Measurements from ENCODE around the gene DCDC2.
"Not testable (repeated sequence)": the region's sequence is repeated elsewhere in the genome, so short reads cannot be mapped to it uniquely, and the experiment has no call there.

DCDC2 gene

DNA sequence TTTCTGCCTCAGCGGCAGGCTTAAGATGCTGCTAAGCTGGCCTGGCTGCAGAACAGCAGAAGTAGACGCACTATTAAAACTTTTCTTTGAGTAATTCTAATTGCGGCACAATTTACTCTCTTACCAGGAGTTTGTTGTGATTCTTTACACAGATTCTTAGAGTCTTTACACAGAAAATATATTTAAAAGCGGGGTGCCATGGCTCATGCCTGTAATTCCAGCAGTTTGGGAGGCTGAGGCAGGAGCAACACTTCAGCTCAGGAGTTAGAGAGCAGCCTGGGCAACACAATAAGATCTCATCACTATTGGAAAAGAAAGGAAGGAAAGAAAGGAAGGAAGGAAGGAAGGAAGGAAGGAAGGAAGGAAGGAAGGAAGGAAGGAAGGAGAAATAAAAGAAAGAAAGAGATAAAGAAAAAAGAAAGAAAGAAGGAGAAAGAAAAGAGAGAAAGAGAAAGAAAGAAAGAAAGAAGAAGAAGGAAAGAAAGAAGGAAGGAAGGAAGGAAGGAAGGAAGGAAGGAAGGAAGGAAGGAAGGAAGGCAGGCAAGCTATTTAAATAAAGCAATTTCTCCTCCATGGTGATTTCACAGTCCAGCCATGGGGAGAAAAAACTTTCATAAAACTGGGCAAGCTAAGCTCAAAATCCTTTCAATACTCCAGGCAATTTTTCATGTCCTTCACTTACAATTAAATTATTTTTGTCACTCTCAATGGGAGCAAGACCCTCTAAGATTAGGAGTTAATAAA lies 23.8 kb upstream of the DCDC2 start:
- no peak for DNase-seq (ENCODE audit: low read depth in 2 of 2, low spot score in 1 of 2)

DNA sequence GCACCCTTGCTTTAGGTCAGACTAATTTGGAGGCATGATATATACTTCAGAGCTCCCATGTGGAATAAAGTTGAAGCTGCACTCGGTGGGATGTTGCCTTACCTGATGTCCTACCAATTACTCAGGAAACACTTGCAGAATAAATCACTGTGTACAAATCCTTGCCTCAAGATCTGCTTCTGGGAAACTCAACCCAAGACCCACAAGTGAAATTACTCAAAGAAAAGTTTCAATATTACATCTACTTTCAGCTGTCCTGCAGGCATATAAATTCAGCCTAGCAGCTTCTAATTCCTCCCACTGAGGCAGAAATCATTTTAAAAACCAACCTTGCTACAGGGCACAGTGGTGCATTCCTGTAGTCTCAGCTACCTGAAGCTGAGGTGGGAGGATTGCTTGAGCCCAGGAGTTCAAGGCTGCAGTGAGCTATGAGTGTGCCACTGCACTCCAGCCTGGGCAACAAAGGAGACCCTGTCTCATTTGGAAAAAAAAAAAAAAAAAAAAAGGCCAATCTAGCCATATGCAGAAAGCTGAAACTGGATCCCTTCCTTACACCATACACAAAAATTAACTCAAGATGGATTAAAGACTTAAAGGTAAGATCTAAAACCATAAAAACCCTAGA lies 20.7 kb upstream of the DCDC2 start:
- DNase-seq (ENCODE audit: low read depth in 2 of 2, low spot score in 1 of 2) = no peak

DNA sequence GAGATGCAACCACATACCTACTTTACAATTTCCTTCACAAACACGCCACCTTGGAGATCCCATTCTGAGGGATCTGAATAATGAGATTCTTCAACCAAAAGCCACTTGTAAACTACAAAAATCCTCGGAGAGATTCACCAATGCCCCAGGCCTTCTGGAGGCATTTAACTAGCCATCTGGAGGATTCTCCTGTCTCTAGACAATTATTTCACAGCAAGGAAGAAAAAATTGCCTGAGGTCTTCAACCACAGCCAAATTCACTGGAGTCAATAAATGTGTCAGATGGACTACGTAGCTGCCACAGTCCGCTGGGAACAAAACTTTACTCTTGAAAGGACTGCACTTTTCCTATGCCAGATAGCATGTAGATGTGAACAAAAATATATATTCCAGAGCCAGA lies 19.0 kb upstream of the DCDC2 start:
- DNase-seq (ENCODE audit: low read depth in 2 of 2, low spot score in 1 of 2) = no peak

DNA sequence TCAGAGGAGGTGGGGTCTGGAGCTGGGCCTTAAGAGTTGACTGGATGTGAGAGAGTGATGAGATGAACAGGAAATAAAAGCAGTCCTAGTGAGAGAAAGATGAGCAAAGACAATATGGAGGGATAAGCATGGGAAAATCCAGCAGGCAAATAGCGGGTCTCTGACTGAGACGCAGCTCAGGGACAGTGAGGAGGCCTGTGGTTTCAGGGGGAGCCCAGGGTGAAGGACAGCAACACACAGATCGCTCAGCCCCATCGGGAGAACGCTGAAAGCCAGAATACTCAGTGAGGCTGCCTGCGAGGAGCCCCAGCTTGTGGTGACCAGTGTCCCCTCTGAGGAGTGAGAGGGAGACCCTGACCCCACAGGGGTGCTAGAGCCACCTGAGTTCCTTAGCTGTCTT lies 16.8 kb upstream of the DCDC2 start:
- no peak for DNase-seq (ENCODE audit: low read depth in 2 of 2, low spot score in 1 of 2)

DNA sequence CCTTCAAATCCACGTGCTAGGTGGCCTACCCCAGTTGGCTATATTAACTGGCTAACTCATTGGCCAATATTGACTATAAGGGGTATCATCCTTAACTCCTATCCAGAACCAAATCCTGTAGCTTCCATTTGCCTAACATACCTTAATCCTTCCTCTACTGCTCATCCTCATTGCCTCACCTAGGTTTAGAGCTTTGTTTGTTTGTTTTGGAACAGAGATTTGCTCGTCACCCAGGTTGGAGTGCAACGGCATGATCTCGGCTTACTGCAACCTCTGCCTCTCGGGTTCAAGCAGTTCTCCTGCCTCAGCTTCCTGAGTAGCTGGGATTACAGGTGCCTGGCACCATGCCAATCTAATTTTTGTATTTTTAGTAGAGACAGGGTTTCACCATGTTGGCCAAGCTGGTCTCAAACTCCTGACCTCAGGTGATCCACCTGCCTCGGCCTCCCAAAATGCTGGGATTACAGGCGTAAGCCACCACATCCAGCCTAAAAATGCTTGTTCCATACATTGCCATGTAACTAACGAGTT lies 7.3 kb upstream of the DCDC2 start:
- DNase-seq (ENCODE audit: low read depth in 2 of 2, low spot score in 1 of 2) = not testable (repeated sequence)

DNA sequence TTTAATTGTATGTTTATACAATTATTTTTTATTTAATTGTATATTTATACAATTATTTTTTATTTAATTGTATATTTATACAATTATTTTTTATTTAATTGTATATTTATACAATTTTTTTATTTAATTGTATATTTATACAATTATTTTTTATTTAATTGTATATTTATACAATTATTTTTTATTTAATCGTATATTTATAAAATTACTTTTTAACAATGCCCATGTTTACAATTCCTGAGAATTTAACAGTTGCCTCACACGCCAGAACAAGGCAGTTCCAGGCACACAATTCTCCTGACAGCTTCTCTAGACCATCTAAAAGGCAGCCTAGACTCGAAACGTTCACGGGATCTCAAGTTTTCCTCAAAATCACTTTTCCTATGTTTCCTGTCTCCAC lies 4.5 kb upstream of the DCDC2 start:
- not testable (repeated sequence) for DNase-seq (ENCODE audit: low read depth in 2 of 2, low spot score in 1 of 2)

DNA sequence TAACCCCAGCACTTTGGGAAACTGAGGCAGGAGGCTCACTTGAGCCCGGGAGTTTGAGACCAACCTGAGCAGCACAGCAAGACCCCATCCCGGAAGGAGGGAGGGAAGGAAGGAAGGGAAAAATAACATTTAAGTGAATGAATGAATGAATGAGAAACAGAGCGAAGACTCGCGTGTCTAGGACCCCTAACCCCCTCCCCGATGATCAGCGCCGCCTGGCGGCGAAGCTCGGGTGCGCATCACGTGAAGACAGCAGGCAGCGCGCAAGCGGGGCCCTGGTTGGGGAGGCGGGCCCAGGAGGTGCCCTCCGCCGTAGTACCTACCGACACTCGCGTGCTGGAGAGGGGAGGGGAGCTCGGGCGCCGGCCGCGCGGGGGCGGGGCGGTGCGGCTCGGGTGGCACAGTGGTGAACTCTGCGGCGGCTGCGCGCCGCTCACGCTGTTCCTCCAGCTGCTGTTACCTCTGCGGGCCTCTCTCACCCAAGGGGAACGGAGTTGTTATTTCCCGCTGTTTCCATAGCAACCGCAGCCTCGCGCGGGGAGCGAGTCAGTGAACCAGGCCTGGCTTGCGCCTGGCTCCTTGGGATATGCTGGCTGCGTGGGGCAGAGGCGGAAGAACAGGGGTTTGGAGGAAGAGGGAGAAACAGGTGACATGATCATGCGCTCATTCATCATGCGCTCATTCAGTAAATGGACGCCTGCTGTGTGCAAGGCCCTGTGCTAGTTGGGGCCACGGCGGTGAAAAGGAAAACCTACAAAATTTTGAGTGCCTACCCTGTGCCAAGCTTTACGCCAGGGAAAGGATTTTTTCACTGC lies 2.0 kb upstream of the DCDC2 start:
- DNase-seq (ENCODE audit: low read depth in 2 of 2, low spot score in 1 of 2) = peak; percentile 50 to 52

DNA sequence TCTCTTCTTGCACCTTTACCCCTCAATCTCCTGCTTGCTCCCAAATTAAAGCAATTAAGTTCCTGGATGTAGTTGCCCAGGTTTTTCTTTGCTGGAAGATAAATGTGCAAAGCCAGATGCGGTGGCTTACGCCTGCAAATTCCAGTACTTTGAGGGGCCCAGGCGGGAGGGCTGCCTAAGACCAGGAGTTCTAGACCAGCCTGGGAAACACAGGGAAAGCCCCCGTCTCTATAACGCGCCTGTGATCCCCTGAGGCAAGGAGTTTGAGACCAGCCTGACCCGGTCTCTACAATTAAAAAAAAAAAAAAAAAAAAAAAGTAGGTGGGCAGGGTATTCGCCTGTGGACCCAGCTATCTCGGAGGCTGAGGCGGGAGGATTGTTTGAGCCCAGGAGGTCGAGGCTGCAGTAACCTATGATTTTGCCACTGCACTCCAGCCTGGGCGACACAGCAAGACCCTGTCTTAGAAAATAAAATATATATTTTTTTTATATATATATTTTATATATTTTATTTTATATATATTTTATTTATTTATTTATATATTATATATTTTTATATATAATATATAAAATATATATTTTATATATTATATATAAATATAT lies 461 bp upstream of the DCDC2 start:
- DNase-seq (ENCODE audit: low read depth in 2 of 2, low spot score in 1 of 2) = no peak

DNA sequence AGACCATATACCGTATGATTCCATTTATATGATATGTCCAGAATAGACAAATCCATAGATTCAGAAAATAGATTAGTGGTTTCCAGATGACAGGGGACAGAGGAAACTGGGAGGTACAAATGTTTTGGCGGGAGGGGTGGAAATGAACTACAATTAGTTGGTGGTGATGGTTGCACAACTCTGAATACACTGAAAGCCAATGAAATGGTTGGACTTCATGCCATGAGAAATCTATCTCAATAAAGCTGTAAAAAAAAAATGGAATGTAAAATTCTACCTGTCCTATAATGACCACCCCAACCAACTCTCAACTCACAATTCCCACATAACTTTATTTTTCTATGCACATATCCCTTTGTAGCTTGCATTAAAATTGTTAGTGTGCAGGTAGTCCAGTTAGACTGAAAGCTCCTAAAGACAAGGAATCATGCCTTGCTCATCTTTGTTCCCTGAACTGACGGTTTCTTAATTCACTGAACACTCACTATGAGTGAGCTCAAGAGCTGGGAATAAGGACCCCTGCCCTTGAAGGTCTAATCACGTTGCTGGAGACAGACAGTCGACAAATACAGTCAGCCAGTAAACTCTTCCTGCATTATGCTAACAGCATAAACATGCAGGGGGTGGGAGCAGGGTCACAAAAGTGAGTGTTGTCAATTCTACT lies 1.4 kb downstream of the DCDC2 start:
- DNase-seq (ENCODE audit: low read depth in 2 of 2, low spot score in 1 of 2) = no peak

DNA sequence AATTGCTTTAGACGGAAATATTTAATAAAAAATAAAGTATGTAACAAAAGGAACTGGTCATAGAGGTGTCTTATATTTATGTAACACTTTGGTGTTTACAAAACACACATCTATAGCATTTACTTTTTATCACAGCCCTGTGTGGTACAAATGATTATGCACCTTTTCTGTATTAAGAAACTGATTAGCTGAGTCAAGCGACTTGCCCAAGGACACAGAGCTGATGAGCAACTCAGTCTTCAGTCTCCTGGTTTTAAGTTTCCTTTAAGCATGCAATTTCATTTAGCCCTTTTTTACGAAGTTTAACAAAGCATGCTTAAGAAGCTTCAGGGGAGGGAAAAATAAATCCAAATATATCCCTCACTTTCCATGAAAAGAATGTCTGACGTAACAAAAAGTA lies 2.5 kb downstream of the DCDC2 start:
- DNase-seq (ENCODE audit: low read depth in 2 of 2, low spot score in 1 of 2) = no peak

DNA sequence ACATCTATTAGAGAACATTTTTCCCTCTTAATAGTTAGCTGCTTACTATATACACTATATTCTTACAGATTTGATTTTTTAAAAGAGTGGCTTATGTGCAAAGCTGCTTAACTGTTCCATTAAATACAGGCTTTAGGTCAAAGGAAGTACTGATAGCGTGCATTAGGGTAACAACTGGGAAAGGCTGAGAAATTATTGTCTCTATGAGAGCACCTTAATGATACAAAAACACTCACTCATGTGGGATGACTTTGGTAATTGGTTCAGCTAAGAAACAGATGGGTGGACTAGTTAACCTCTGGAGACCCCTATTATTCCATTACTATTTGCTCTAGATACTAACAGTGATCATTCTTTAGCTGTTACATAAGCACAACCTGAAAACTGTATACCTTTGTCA lies 4.0 kb downstream of the DCDC2 start:
- no peak for DNase-seq (ENCODE audit: low read depth in 2 of 2, low spot score in 1 of 2)

DNA sequence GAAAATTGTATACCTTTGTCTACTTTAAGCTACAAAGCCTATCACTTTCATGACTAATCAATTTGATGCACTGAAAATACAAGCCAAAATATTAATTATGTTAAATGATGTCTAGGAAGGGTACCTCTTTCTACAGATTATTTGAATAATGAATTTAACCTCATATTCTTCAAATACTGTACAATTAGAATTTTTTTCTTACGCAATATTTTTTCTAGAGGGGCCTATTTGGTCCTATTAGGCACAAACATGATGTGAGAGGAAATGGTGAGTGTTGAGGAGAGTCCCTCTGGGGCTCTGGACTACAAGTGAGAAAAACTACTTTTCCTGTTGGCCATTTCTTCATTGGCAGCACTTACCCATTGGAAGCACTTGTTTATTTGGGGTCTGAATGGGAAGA lies 5.4 kb downstream of the DCDC2 start:
- no peak for DNase-seq (ENCODE audit: low read depth in 2 of 2, low spot score in 1 of 2)

DNA sequence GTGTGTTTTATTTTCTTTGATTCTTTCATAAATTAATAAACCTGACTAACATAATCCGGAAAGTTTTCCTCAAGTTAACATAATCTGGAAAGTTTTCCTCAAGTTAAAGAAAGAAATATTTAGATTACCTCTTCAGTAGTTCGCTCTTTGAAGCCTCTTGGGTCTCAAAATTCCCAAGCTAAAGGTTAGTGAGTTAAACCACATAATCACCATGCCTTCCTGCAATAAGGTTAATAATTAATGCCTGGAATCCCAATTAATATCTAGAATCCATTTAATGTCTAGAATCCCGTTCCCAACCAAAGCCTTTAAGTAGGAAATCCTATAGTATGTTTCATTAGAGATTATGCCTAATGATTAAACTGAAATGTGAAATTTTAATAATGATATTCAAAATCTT lies 12.9 kb downstream of the DCDC2 start:
- no peak for DNase-seq (ENCODE audit: low read depth in 2 of 2, low spot score in 1 of 2)

DNA sequence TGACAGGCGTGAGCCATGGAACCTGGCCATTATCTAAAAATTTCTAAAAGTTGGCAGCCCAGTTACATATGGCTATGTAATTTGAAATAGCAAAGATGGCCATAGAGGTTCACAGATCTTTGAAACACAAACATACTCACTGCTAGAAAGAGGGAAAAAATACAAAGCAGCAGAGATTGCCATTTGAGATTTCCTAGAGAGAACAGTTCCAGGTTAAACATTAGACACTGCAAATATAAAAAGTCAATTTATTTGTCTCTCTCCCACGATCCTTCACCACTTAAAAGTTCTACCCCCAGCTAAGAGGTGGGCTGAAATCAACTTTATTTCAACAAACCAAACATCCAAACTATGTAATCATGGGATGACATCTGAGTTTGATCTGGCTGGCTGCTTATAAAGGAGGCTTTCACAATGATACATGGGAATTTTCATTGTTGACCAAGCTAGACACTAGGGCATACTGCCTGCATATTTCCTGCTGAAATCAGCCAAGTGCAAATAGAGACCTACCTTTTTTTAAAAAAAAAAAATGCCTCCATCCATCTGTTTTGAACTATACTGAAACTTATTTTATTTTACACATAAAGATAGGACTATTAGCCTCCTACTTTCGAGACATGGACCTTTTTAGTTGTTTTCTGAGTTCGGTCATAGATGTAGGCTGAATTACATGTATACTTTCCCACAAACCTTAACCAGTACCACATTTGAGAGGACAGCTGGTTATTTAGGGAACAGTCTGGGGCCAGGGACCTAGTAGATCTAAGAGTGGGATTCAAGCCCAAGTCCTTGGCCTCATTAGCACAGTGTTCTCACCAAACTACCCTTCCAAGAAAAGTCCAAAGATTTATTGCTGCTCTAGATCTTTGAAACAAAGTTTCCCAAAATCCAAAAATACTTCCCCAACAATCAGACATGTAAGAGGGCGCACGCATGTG lies 16.6 kb downstream of the DCDC2 start:
- DNase-seq (ENCODE audit: low read depth in 2 of 2, low spot score in 1 of 2) = no peak

DNA sequence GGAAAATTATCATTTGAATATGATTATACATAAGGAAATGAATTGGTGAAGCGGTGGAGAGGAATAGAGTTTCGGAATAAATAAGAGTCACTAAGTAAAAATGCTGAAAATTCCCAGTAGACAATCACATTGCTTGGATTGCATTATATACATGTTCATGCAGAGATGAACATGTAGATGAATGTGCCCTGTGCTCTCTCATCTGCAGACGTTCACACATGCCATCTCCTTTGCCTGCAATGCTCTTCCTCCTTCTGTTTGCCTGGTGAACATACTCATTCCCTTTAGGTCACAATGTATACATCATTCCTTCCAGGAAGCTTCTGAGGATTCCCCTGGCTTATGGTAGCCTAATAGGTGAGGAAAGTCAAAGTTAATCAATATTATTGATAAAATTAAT lies 17.9 kb downstream of the DCDC2 start:
- no peak for DNase-seq (ENCODE audit: low read depth in 2 of 2, low spot score in 1 of 2)

DNA sequence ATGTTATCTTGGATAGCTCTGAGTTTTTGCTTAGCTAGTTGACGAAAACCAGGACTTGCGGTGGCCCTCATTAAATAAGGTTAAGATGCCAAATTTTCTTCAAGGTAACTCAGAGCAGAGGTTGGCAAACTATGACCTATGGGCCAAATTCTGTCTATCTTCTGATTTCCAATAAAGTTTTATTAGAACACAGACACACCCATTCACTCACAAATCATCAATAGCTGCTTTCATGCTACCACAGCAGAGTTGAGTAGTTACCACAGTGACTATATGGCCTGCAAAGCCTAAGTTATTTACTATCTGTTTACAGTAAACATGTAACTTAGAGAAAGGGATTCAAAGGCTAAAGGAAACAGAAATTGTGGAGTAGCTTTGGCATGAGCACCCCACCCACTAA lies 23.6 kb downstream of the DCDC2 start:
- DNase-seq (ENCODE audit: low read depth in 2 of 2, low spot score in 1 of 2) = no peak

DNA sequence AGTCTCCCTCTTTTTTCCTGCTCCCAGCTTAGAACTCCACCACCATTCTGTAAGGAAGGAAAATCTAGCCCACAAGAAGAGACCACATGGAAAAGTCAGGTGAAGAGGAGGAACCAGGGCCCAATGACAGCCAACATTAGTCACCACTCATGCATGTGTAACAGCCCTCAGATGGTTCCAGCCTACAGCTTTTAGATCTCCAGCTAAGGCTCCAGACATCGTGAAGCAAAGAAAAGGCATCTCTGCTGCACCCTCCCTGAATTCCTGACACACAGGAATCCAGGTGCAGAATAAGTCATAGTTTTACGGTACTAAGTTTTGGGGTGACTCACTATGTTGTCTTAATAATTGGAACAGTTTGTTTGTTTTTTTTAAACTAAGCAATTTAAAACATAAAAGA lies 25.5 kb downstream of the DCDC2 start:
- no peak for DNase-seq (ENCODE audit: low read depth in 2 of 2, low spot score in 1 of 2)

DNA sequence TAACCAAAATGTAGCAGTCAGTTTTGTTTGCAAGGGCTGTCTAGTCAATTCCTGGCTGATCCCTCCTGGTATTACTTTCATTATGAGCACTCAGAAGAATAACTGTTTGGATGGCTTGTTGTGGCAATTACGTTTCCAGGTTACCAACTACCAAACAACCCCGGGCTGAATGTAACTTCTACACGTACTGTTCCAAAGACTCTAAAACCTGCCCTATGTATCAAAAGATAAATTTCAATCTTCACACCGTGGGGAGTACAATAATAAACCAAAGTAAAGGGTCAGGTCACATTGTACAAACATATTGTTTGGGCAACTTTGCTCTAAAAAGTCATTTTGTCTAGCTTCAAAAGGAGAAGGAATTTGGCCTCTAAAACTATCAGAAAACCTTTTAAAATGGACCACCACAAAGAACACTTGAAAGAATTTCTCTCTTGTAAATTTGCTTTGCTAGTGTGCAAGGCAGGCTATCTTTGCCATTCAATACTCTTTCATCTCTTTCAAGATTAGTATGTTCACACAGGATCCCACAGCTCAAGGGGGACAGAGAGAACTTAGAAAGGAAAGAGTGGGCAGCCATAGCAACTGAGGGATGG lies 27.6 kb downstream of the DCDC2 start:
- no peak for DNase-seq (ENCODE audit: low read depth in 2 of 2, low spot score in 1 of 2)

DNA sequence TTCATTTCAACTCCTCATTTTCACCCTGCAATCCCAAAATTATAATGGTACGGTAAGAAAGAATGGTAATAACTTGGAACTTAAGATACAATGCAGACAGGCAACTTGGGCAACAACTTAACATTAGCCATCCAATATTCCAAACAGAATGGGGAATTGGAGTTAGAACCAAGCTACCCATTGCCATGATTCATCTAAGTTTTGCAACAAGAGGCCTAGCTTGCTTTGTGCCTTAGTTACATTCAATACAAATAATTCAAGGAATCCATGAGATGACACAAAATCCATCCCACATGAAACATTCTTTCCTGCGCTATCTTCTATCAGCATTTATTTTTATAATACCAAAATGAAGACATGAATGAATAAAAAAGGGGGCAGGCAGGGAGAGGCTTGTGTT lies 28.4 kb downstream of the DCDC2 start:
- DNase-seq (ENCODE audit: low read depth in 2 of 2, low spot score in 1 of 2) = no peak

DNA sequence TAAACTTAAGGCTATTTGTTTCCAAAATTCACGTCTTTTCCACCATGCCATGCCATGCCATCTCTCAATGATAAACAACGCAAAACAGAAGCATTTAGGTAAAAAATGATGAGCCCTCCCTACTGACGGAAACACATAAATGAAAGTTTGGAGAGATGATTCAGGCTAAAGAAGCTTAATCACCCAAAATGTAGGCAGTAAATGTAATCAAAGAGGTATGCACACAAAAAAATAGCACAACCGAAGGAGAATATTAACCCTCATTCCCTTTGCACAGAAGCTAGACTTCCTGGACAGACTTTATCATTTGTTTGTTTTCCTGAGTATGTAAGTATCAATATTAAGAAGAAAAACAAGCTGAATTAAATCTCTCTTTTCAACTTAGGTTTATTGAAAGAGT lies 28.8 kb downstream of the DCDC2 start:
- DNase-seq (ENCODE audit: low read depth in 2 of 2, low spot score in 1 of 2) = no peak
